22Rv1 (cell line): ENCODE data around the gene GPR65.

ENCODE experiments used
- ZFX ChIP-seq: fragments of 450-650 bp; IDR thresholded peaks from 2 replicates; pipeline ENCODE4 v1.6.1; 2017; ENCODE audit warnings: antibody characterized with exemption, borderline replicate concordance
- TF ChIP-seq, protein P1 (sequence below): fragments of 450-650 bp; IDR thresholded peaks from 2 replicates; pipeline ENCODE4 v1.5.1; 2017; ENCODE audit warnings: mild to moderate bottlenecking

GRCh38 chr14:87992346-87992717 lies 12.6 kb upstream of the GPR65 start:
- TF ChIP-seq, protein P1, sequence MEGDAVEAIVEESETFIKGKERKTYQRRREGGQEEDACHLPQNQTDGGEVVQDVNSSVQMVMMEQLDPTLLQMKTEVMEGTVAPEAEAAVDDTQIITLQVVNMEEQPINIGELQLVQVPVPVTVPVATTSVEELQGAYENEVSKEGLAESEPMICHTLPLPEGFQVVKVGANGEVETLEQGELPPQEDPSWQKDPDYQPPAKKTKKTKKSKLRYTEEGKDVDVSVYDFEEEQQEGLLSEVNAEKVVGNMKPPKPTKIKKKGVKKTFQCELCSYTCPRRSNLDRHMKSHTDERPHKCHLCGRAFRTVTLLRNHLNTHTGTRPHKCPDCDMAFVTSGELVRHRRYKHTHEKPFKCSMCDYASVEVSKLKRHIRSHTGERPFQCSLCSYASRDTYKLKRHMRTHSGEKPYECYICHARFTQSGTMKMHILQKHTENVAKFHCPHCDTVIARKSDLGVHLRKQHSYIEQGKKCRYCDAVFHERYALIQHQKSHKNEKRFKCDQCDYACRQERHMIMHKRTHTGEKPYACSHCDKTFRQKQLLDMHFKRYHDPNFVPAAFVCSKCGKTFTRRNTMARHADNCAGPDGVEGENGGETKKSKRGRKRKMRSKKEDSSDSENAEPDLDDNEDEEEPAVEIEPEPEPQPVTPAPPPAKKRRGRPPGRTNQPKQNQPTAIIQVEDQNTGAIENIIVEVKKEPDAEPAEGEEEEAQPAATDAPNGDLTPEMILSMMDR = no peak
- TF ChIP-seq ZFX = no peak
